ENCODE data around the gene LAPTM5. TPM values are rescaled to one million over a fixed set of nuclear protein-coding genes. Genes with fewer than 3 reads are reported as not detected.

Gene LAPTM5
- total RNA-seq, 1 experiment from 2014 or later = 1.9 TPM

DNA sequence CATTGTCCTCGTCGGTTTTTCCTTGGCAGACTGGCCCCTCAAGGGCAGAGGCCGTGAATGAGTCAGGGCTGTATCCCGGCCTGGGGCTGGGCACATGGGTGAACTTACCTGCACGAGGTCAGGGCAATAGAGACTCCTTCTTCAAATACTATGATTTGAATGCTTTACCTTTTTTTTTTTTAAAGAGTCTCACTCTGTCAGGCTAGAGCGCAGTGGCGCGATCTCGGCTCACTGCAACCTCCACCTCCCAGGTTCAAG, 5.0 kb downstream of the LAPTM5 start:
- ChIA-PET CTCF (no interaction called here), POLR2A (no interaction called here)
- H3K9me3 ChIP-seq (ENCODE audit: control insufficient read depth, insufficient read depth, low read depth, low read length) = no peaks in the 10 kb centered on the region
- H3K4me3 ChIP-seq (ENCODE audit: low read depth in 2 of 2, low read length in 2 of 2) = no peak overlapping the region
- no peaks in the 10 kb centered on the region for H3K36me3 ChIP-seq (ENCODE audit: control insufficient read depth, insufficient read depth, low read length)
- TF ChIP-seq SIN3A (IDR thresholded peaks at IDR 0.05; ENCODE audit: borderline replicate concordance, insufficient read depth, low read depth, low read length) = no peak
- no peak for TF ChIP-seq TCF7L2 (IDR thresholded peaks at IDR 0.05; ENCODE audit: low read depth, low read length)
- TF ChIP-seq POLR2AphosphoS5 (IDR thresholded peaks at IDR 0.05; ENCODE audit: low read depth, low read length) = no peak
- TF ChIP-seq, protein P1, sequence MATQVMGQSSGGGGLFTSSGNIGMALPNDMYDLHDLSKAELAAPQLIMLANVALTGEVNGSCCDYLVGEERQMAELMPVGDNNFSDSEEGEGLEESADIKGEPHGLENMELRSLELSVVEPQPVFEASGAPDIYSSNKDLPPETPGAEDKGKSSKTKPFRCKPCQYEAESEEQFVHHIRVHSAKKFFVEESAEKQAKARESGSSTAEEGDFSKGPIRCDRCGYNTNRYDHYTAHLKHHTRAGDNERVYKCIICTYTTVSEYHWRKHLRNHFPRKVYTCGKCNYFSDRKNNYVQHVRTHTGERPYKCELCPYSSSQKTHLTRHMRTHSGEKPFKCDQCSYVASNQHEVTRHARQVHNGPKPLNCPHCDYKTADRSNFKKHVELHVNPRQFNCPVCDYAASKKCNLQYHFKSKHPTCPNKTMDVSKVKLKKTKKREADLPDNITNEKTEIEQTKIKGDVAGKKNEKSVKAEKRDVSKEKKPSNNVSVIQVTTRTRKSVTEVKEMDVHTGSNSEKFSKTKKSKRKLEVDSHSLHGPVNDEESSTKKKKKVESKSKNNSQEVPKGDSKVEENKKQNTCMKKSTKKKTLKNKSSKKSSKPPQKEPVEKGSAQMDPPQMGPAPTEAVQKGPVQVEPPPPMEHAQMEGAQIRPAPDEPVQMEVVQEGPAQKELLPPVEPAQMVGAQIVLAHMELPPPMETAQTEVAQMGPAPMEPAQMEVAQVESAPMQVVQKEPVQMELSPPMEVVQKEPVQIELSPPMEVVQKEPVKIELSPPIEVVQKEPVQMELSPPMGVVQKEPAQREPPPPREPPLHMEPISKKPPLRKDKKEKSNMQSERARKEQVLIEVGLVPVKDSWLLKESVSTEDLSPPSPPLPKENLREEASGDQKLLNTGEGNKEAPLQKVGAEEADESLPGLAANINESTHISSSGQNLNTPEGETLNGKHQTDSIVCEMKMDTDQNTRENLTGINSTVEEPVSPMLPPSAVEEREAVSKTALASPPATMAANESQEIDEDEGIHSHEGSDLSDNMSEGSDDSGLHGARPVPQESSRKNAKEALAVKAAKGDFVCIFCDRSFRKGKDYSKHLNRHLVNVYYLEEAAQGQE (IDR thresholded peaks at IDR 0.05; ENCODE audit: insufficient read depth in 1 of 2, low read depth in 2 of 2, low read length in 1 of 2) = no peak
- TF ChIP-seq, protein P2, sequence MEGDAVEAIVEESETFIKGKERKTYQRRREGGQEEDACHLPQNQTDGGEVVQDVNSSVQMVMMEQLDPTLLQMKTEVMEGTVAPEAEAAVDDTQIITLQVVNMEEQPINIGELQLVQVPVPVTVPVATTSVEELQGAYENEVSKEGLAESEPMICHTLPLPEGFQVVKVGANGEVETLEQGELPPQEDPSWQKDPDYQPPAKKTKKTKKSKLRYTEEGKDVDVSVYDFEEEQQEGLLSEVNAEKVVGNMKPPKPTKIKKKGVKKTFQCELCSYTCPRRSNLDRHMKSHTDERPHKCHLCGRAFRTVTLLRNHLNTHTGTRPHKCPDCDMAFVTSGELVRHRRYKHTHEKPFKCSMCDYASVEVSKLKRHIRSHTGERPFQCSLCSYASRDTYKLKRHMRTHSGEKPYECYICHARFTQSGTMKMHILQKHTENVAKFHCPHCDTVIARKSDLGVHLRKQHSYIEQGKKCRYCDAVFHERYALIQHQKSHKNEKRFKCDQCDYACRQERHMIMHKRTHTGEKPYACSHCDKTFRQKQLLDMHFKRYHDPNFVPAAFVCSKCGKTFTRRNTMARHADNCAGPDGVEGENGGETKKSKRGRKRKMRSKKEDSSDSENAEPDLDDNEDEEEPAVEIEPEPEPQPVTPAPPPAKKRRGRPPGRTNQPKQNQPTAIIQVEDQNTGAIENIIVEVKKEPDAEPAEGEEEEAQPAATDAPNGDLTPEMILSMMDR (IDR thresholded peaks at IDR 0.05) = no peak
- no TSS peak for BruUV-seq (replicated peaks)
- peaks cover 10% of the 10 kb centered on the region; the same call in 1 of the 2 replicates for H3K4me1 ChIP-seq (ENCODE audit: control insufficient read depth, insufficient read depth, low read length)
- ATAC-seq (no peak), DNase-seq (ENCODE audit: low read depth, low spot score) (no peak)
- intact Hi-C loops (cut with micrococcal nuclease; ENCODE audit: unreplicated experiment) (no loop called here), in situ Hi-C loops (cut with HindIII; ENCODE audit: low pct_unique_long_range_greater_than_20kb, low sequenced_read_pairs) (no loop called here)
- no peak overlapping the region for H3K27ac ChIP-seq (ENCODE audit: low read length)
- no peaks in the 10 kb centered on the region for H3K27me3 ChIP-seq (ENCODE audit: control insufficient read depth, insufficient read depth, low read length)

DNA sequence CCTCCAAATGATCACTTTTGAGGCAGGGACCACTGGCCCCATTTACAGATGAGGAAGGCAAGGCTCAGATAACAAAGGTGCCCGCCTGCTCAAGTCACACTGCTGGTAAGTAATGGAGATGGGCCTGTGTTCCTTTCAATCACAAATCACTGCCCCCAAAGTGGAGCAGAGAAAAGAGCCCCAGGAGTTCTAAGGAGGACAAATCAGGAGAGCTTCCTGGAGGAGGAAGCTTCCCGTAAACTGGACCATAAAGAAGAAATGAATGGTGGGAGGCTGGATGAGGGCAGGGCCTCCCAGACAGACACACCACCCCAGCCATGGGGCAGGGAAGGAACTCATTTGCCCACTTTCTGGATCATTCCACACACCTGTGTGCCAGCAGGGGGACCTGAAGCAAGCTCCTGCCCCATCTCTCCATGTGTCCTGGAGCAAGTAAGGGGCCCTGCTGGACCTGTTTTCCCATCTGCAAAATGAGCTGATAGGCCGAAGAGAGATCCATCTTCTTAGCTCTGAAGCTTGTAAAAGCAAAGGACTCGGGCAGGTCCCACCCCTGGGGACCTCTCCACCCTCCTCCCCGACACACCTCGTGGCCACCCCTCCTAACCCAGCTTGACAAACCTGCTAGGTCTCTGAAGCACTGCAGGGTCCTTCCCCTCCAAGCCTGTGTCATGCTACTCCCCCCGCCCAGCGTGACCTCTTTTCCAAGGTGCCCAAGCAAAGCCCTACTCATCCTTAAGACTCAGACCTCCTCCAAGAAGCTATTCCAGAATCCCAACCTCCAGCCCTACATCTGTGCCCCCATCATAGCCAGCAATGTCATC, 5.5 kb downstream of the LAPTM5 start:
- Histone ChIP-seq H3K27me3 (ENCODE audit: control insufficient read depth, insufficient read depth, low read length) (no peaks in the 10 kb centered on the region), H3K4me1 (ENCODE audit: control insufficient read depth, insufficient read depth, low read length) (peaks cover 10% of the 10 kb centered on the region; the same call in 1 of the 2 replicates), H3K36me3 (ENCODE audit: control insufficient read depth, insufficient read depth, low read length) (no peaks in the 10 kb centered on the region), H3K27ac (ENCODE audit: low read length) (no peak overlapping the region), H3K9me3 (ENCODE audit: control insufficient read depth, insufficient read depth, low read depth, low read length) (no peaks in the 10 kb centered on the region), H3K4me3 (ENCODE audit: low read depth in 2 of 2, low read length in 2 of 2) (no peak overlapping the region)
- BruUV-seq (replicated peaks) = no TSS peak
- POLR2A ChIA-PET = no interaction called here
- TF ChIP-seq, protein P1 (IDR thresholded peaks at IDR 0.05; ENCODE audit: insufficient read depth in 1 of 2, low read depth in 2 of 2, low read length in 1 of 2) = no peak
- TF ChIP-seq POLR2AphosphoS5 (IDR thresholded peaks at IDR 0.05; ENCODE audit: low read depth, low read length) (no peak), SIN3A (IDR thresholded peaks at IDR 0.05; ENCODE audit: borderline replicate concordance, insufficient read depth, low read depth, low read length) (no peak), TCF7L2 (IDR thresholded peaks at IDR 0.05; ENCODE audit: low read depth, low read length) (no peak)
- TF ChIP-seq, protein P2 (IDR thresholded peaks at IDR 0.05) = no peak
- CTCF ChIA-PET = no interaction called here
- ATAC-seq (no peak), DNase-seq (ENCODE audit: low read depth, low spot score) (no peak)
- in situ Hi-C loops (cut with HindIII; ENCODE audit: low pct_unique_long_range_greater_than_20kb, low sequenced_read_pairs) (no loop called here), intact Hi-C loops (cut with micrococcal nuclease; ENCODE audit: unreplicated experiment) (no loop called here)
